Memory B cell (primary cell): ENCODE results near the gene LRRC31.

Source experiments
- ATAC-seq: fragments of 150-1000 bp; cut with Tn5 transposase; 2 replicates; pipeline ENCODE4 v1.10.0; 2021; ENCODE audit warnings: low read depth, mild to moderate bottlenecking, moderate library complexity
- DNase-seq, 2 donors: peaks; one replicate each; pipeline ENCODE4 v3.0.0; 2022; ENCODE audit warnings: low spot score in 2 of 2
- H3K27ac Mint-ChIP-seq: one replicate; pipeline ENCODE4 v1.8.0; 2022; ENCODE audit warnings: mild to moderate bottlenecking, moderate library complexity, mixed read lengths
- H3K27me3 Mint-ChIP-seq: one replicate; pipeline ENCODE4 v1.8.0; 2022; ENCODE audit warnings: mixed read lengths
- H3K36me3 Mint-ChIP-seq: one replicate; pipeline ENCODE4 v1.8.0; 2022; ENCODE audit warnings: mild to moderate bottlenecking, mixed read lengths
- H3K4me1 Mint-ChIP-seq: one replicate; pipeline ENCODE4 v1.8.0; 2022; ENCODE audit warnings: mixed read lengths
- H3K4me3 Mint-ChIP-seq: one replicate; pipeline ENCODE4 v1.8.0; 2022; ENCODE audit warnings: mild to moderate bottlenecking, moderate library complexity, mixed read lengths
- H3K9me3 Mint-ChIP-seq: one replicate; pipeline ENCODE4 v1.8.0; 2022; ENCODE audit warnings: mixed read lengths

Gene LRRC31

DNA sequence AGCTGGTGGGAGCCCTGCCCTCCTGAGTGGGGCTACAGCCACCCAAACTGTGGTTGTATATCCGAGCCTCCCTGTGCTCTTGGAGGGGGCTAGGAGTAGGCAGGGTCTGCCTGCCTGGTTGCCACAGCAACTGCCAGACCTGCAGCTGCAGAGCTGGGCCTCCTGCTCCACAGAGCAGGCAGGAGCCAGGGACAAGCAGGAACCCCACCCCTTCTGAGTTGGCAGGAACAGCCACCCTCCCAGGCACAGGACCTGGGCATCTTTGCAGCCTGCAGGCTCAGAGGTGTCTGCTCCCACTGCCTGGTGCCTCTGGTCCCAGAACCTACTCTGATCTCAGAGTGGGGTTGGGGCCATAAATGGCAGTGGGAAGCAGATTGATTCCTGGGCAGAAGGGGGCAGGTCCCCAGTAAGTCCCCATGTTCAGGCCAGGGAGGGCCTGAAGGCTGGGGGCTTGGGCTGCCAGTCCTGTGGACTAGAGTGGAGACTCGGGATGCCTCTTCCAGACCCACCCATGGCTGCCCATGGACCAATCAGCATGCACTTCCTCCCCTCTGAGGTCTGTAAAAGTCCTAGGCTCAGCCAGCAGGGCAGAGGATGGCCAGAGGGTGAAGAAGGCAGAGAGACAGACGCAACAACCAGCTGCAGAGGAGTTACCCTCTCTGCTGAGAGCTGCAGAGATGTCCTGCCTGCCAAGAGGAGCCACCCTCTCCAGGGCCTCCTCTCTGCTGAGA, 10.3 kb upstream of the LRRC31 start:
- no peak for ATAC-seq
- no peak overlapping the region for H3K27ac Mint-ChIP-seq
- no peaks in the 10 kb centered on the region for H3K36me3 Mint-ChIP-seq
- DNase-seq: no peak
- no peaks in the 10 kb centered on the region for H3K27me3 Mint-ChIP-seq
- H3K4me3 Mint-ChIP-seq: no peak overlapping the region
- peaks cover 2% of the 10 kb centered on the region for H3K9me3 Mint-ChIP-seq
- peaks cover 8% of the 10 kb centered on the region for H3K4me1 Mint-ChIP-seq

DNA sequence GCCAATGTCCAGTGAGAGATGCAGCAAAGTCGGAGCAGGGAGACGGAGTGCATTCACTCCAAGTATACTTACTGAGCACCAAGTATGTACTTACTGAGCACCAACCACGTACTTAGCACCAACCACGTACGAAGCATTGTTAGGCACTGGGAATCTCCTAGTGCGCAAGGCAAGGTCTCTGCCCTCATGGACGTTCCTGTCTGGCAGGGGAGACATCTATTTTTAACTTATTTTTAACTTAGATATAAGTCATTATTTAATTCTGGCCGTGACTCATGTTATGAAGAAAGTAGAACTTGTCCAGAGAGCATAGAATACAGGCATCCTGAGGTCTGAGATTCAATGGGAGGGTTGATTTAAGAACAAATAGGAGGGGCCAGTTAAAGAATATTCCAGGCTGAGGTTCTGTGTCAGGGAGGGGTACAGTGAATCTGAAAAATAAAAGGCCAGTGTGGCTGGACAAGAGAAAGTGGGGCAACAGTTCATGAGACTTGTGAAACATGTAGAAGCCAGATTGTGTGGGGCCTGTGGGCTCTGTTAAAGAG, 9.3 kb upstream of the LRRC31 start:
- Mint-ChIP-seq H3K9me3 (no peaks in the 10 kb centered on the region), H3K4me3 (no peak overlapping the region), H3K27me3 (no peaks in the 10 kb centered on the region), H3K4me1 (peaks cover 2% of the 10 kb centered on the region), H3K27ac (no peak overlapping the region), H3K36me3 (no peaks in the 10 kb centered on the region)
- ATAC-seq (no peak), DNase-seq (no peak)

DNA sequence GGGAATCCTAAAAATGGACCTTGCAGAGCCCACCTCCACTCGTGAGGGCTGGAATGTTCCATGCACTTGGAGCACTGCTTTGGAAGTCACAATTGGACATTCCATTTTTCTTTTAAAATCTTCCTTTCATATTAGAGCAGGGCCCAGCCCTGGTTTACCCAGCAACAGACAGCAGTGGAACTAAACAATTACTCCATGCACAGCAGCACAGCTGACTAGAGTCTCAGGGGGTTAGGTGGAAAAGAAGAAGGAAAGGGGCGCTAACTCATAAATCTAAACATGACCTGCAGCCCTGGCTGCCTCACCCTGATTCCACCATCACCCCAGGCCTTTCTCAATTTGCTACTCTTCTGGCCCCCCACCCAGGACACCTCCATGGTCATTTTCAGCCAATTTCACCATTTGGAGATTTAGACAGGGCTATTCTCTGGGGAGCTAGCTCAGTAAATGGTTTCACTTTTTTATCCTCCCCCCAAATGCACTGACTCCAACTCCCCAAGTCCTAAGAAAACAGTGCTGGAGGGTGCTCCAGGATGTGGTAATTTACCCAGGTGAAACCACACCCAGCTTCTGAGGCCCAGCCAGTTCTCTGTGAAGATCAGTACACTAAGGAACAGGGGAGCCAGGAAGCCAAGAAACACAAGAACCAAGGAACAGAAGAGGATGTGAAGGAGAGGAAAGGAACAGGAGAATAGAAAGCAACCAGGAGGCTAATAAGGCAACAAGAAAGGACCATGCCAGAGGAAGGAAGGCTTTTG, 1.6 kb upstream of the LRRC31 start:
- H3K36me3 Mint-ChIP-seq: no peaks in the 10 kb centered on the region
- ATAC-seq: peak; percentile 31
- H3K4me1 Mint-ChIP-seq: peaks cover 6% of the 10 kb centered on the region
- H3K9me3 Mint-ChIP-seq: no peaks in the 10 kb centered on the region
- H3K4me3 Mint-ChIP-seq: no peak overlapping the region
- H3K27ac Mint-ChIP-seq: peak overlapping the region; percentile 1
- H3K27me3 Mint-ChIP-seq: no peaks in the 10 kb centered on the region
- no peak for DNase-seq

DNA sequence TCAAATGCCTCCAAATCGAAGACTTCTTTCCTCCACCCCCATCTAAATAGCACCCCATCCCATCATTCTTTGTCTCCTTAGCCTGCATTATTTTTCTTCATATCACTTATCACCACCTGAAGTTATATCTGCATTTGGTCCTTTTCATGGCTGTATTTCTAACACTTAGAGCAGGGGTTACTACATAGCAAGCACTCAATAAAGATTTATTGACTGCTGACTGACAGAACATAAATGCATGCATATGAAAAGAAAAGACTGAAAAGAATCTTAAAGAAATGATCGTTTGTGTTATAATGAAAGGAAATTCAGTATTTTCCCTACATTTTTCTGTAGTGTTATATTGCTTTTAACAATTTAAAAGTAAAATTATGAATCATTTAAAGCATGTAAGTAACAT, 1.4 kb downstream of the LRRC31 start:
- Mint-ChIP-seq H3K27ac (peak overlapping the region; percentile 28), H3K9me3 (no peaks in the 10 kb centered on the region), H3K36me3 (no peaks in the 10 kb centered on the region), H3K4me1 (peaks cover 24% of the 10 kb centered on the region), H3K4me3 (no peak overlapping the region), H3K27me3 (no peaks in the 10 kb centered on the region)
- DNase-seq (no peak), ATAC-seq (no peak)

DNA sequence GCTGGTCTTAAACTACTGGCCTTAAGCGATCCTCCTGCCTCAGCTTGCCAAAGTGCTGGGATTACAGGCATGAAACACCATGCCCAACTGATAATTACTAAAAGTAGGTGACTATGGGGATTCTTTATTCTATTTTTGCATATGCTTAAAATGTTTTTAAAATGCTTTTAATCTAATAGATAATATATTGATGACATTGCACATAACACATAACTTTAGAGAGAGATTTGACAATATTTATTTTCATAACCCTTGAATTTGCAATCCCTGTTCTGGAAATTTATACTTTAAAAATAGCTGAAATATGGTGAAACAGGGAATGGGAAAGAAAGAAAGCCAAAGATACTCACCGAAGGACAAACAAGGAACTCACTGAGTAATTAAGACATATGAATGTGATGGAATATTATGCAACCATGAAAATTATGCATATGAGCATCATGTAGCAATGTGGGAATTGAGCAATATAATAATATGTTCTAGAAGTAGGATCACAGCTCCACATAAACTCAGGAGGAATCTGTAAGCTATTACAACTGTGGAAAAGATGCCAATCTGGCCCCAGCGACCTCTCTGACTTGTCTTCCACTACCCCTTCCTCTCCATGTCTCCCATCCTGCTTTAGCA, 2.0 kb downstream of the LRRC31 start:
- Mint-ChIP-seq H3K4me3 (no peak overlapping the region), H3K4me1 (peaks cover 26% of the 10 kb centered on the region), H3K36me3 (no peaks in the 10 kb centered on the region), H3K27ac (peak overlapping the region; percentile 28), H3K9me3 (no peaks in the 10 kb centered on the region), H3K27me3 (no peaks in the 10 kb centered on the region)
- DNase-seq (no peak), ATAC-seq (no peak)

DNA sequence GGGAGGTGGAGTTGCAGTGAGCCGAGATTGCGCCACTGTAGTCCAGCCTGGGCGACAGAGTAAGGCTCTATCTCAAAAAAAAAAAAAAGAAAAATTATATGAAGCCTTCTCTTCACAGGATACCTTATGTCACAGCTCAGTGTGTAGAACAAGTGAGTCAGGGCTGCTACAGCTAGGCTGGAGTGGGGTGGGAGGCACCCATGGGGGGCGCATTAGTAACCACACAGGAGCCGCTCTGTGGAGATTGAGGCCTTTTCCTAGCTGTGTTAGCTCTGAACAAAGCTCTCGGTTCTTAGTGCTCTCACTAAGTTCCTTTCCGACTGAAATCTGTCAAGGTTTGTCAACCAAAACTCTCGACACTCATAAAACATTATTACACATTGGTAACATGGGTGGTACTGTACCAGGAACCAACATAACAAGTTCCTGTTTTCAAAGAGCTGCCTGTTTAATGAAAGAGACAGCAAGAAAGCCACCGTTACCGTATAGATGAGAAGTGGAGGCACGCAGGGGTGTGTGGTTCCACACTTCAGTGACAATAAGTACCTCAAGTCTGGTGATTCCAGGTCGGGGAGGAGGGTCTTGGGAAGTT, 4.5 kb downstream of the LRRC31 start:
- no peaks in the 10 kb centered on the region for H3K36me3 Mint-ChIP-seq
- H3K4me3 Mint-ChIP-seq: peak overlapping the region; percentile 41
- no peaks in the 10 kb centered on the region for H3K9me3 Mint-ChIP-seq
- peaks cover 20% of the 10 kb centered on the region for H3K4me1 Mint-ChIP-seq
- peak; percentile 87 for ATAC-seq
- H3K27ac Mint-ChIP-seq: peak overlapping the region; percentile 53
- peak; percentile 18 to 23 for DNase-seq
- no peaks in the 10 kb centered on the region for H3K27me3 Mint-ChIP-seq

DNA sequence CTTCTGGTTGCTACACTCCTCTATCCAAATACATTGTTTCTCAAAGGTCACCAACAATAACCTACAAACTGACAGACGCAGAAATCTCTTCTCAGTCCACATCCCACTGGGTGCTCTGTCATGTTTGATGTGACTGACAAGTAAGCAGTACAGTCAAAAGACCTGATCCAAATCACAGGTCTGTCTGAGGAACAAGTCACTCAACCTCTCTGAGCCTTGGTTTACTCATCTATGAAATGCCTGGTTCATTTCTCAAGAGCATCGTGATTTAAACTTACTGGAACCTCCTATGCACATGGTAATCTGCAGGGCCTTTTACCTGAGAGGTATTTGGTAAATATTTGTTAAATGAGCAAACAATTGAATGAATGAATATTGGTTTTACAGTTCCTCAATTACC, 5.5 kb downstream of the LRRC31 start:
- peak overlapping the region; percentile 82 for H3K27ac Mint-ChIP-seq
- ATAC-seq (no peak), DNase-seq (no peak)
- no peaks in the 10 kb centered on the region for H3K9me3 Mint-ChIP-seq
- no peak overlapping the region for H3K4me3 Mint-ChIP-seq
- H3K27me3 Mint-ChIP-seq: no peaks in the 10 kb centered on the region
- H3K4me1 Mint-ChIP-seq: peaks cover 20% of the 10 kb centered on the region
- no peaks in the 10 kb centered on the region for H3K36me3 Mint-ChIP-seq

DNA sequence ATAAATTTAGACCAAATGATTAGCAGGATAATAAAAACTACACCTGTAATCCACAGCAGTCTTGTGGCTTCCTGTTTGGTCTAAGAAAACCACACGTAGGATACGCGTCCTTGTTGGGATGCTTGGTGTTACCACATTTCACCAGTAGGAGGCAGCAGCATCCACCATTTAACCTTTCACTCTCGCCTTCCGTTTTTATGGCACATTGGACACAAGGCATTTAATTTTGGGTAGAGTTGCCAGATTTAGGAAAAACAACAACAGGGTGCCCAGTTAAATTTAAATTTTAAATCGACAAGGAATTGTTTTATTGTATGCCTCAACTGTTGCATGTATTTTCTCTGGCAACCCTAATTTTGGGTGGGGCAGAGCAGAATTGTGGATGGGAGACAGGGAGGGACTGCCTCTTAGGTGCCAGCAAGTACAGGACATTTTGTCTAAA, 6.3 kb downstream of the LRRC31 start:
- Mint-ChIP-seq H3K36me3 (no peaks in the 10 kb centered on the region), H3K4me3 (no peak overlapping the region), H3K27ac (no peak overlapping the region), H3K4me1 (peaks cover 20% of the 10 kb centered on the region), H3K27me3 (no peaks in the 10 kb centered on the region), H3K9me3 (no peaks in the 10 kb centered on the region)
- ATAC-seq (peak; percentile 58), DNase-seq (peak; percentile 60 to 74)

DNA sequence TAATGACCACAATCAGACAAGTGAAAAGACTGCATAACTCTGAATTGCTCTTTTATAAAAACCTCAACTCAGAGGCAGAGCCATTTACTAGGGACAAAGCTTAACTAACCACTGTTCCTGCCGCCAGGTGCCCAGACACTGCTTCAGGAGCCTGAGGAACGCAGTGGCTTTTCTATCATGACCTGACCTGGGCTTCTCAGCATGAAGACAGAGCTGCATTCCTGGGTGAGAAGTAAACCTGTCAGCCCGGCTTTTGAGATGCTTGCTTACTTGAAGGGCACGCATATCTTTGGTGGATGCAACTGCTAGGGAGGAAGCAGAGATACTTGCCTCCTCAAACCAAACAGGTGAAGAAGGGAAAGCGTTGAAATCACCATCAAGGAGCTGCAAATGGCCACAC, 7.9 kb downstream of the LRRC31 start:
- ATAC-seq: no peak
- no peak overlapping the region for H3K27ac Mint-ChIP-seq
- no peaks in the 10 kb centered on the region for H3K27me3 Mint-ChIP-seq
- H3K36me3 Mint-ChIP-seq: no peaks in the 10 kb centered on the region
- no peaks in the 10 kb centered on the region for H3K9me3 Mint-ChIP-seq
- peaks cover 20% of the 10 kb centered on the region for H3K4me1 Mint-ChIP-seq
- no peak for DNase-seq
- no peak overlapping the region for H3K4me3 Mint-ChIP-seq

DNA sequence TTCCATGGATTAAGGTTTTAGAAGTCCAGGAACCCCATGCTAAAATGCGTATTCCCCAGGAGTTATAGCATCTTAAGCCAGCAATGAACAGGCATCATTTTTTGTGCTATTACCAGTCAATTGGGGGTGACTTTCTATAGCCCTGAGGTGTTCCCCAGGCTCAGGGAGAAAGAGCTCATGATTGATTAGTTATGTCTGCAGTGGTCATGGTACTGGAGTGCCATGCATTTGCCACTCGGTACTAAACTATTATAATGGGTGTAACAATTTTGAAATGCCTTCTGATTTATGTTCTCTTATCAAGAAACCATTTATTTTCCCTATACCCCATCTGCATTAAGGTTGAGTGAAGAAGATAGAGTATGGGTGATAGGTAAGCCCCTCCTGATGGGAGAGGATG, 11.9 kb downstream of the LRRC31 start:
- Mint-ChIP-seq H3K27me3 (peaks cover 2% of the 10 kb centered on the region), H3K4me1 (no peaks in the 10 kb centered on the region), H3K4me3 (no peak overlapping the region), H3K9me3 (no peaks in the 10 kb centered on the region), H3K36me3 (no peaks in the 10 kb centered on the region), H3K27ac (no peak overlapping the region)
- ATAC-seq (no peak), DNase-seq (no peak)

DNA sequence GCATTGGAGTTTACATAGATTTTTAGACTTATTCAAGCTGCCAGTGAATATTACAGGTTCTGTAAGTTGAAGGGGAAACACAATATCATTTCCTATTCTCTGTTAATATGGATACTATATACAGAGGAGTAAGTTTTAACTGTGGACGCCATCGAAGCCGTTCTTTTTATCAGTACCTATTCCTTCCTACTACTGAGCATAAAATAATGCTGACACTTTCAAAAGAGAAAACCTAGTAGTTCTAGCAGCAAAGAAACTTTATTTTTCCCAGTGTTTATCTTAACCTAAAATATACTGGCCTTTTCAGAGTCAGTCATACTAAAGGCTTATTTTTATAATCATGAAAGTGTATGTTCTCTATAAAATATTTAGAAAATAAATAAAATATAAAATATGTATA, 14.2 kb downstream of the LRRC31 start:
- Mint-ChIP-seq H3K36me3 (no peaks in the 10 kb centered on the region), H3K27me3 (peaks cover 2% of the 10 kb centered on the region), H3K4me3 (no peak overlapping the region), H3K4me1 (peaks cover 2% of the 10 kb centered on the region), H3K27ac (no peak overlapping the region), H3K9me3 (no peaks in the 10 kb centered on the region)
- ATAC-seq: no peak
- DNase-seq: no peak

DNA sequence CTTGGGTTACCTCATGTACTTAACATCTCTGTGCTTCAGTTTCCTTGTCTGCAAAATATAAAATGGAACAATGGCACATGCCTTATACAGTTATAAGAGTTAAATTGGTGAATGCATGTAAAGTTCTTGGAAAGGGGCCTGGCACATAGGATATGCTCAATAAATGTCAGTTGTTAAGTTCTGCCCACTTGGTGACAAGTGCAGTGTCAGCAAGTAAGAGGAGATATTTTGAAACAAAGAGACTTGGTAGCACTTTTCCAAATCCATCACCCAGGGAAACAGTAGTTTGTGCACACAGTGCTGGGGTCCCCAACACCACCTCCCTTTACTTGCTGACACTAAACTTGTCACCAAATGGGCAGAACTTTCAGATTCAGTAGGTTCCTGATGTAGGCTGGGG, 19.1 kb downstream of the LRRC31 start:
- H3K27me3 Mint-ChIP-seq: peaks cover 2% of the 10 kb centered on the region
- no peaks in the 10 kb centered on the region for H3K36me3 Mint-ChIP-seq
- H3K4me3 Mint-ChIP-seq: no peak overlapping the region
- H3K27ac Mint-ChIP-seq: no peak overlapping the region
- ATAC-seq (no peak), DNase-seq (no peak)
- peaks cover 21% of the 10 kb centered on the region for H3K4me1 Mint-ChIP-seq
- no peaks in the 10 kb centered on the region for H3K9me3 Mint-ChIP-seq

DNA sequence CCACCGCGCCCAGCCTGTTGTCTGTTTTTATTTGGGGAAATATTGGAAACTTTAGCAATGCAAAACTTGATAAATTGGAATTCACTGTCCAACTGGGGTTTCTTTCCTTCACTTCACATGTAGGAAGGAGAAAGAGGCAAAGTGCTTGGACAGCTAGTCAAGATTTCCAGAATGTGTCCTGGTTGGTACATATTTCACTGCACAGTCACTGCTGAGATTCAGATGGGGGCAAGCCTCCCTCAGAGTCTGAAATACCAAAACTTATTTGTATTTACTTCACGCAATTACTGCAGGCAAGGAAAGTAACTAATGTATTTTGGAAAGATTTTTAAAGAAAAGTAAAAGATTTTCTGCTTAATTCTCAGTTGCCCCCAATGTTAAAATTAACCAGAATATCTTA, 21.0 kb downstream of the LRRC31 start:
- no peak for DNase-seq
- Mint-ChIP-seq H3K4me1 (peaks cover 21% of the 10 kb centered on the region), H3K27ac (no peak overlapping the region), H3K9me3 (no peaks in the 10 kb centered on the region), H3K36me3 (no peaks in the 10 kb centered on the region), H3K4me3 (no peak overlapping the region), H3K27me3 (peaks cover under 1% of the 10 kb centered on the region)
- ATAC-seq: no peak

DNA sequence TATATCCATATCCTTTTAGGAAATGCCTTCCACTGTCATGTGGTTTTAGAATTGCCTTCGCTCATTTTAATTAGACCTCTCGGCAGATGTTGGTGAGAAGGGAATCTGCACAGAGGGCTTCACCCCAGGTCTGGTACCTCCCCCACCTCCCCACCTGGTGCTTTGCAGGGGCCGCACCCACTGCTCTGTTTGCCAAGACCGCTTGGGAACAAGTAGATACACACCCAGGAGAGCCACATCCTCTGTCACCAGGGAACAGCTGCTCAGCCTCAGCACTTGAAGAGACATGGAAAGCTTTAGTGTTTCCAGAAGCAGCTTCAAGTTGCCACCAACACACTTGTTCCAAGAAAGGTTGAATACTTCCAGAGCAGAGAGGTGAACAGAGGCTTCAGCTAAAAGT, 21.8 kb downstream of the LRRC31 start:
- H3K36me3 Mint-ChIP-seq: no peaks in the 10 kb centered on the region
- H3K9me3 Mint-ChIP-seq: no peaks in the 10 kb centered on the region
- peaks cover 28% of the 10 kb centered on the region for H3K4me1 Mint-ChIP-seq
- DNase-seq (no peak), ATAC-seq (no peak)
- no peaks in the 10 kb centered on the region for H3K27me3 Mint-ChIP-seq
- no peak overlapping the region for H3K4me3 Mint-ChIP-seq
- peak overlapping the region; percentile 97 for H3K27ac Mint-ChIP-seq
